CD14-positive monocyte (primary cell): Measurements from ENCODE around the gene CA4. TPM values are rescaled to one million over a fixed set of nuclear protein-coding genes. Genes with fewer than 3 reads are reported as not detected.
"Not testable (repeated sequence)": the region's sequence is repeated elsewhere in the genome, so short reads cannot be mapped to it uniquely, and the experiment has no call there.

Source experiments
- DNase-seq, 3 donors: peaks; one replicate each; pipeline ENCODE4 v3.0.0-alpha.2; 2011 to 2022
- H2AFZ ChIP-seq: 2 replicates; pipeline ENCODE4 v1.6.0; 2012; ENCODE audit warnings: mild to moderate bottlenecking, low read depth, low read length, inconsistent platforms; ENCODE audit not compliant: insufficient read depth, poor library complexity, severe bottlenecking
- H3K27ac ChIP-seq, 2 donors: 1 replicate in 1 of 2; 2 replicates in 1 of 2; pipeline ENCODE4 v1.5.1; 2012 to 2013; ENCODE audit warnings: low read length in 2 of 2, control low read depth in 1 of 2, inconsistent platforms in 1 of 2, low read depth in 1 of 2, mild to moderate bottlenecking in 1 of 2
- H3K27me3 ChIP-seq, 2 donors: one replicate each; pipeline versions ENCODE4 v1.6.0 to v1.6.1; 2011 to 2013; ENCODE audit warnings: low read length in 2 of 2; ENCODE audit not compliant: control insufficient read depth in 2 of 2, insufficient read depth in 2 of 2
- H3K36me3 ChIP-seq, 2 donors: replicated peaks in 1 of 2; 1 replicate in 1 of 2; 2 replicates in 1 of 2; pipeline versions ENCODE4 v1.5.1 to v1.6.1; 2012 to 2013; ENCODE audit warnings: low read length in 2 of 2, control low read depth in 1 of 2, inconsistent platforms in 1 of 2, mild to moderate bottlenecking in 1 of 2; ENCODE audit not compliant: insufficient read depth in 2 of 2, control insufficient read depth in 1 of 2
- H3K4me1 ChIP-seq, 2 donors: 1 replicate in 1 of 2; 2 replicates in 1 of 2; pipeline versions ENCODE4 v1.5.1 to v1.6.1; 2012 to 2013; ENCODE audit warnings: low read length in 2 of 2, control low read depth in 1 of 2, inconsistent platforms in 1 of 2, mild to moderate bottlenecking in 1 of 2, moderate library complexity in 1 of 2; ENCODE audit not compliant: insufficient read depth in 2 of 2, control insufficient read depth in 1 of 2
- H3K4me2 ChIP-seq: replicated peaks from 2 replicates; pipeline ENCODE3; 2012; ENCODE audit warnings: low read length, moderate library complexity, mild to moderate bottlenecking; ENCODE audit not compliant: poor library complexity, severe bottlenecking; ENCODE audit errors: extremely low read depth
- H3K4me3 ChIP-seq, 3 experiments: fragments of 200-600 bp in 1 of 3; sonication (generic) in 1 of 3; replicated peaks in 1 of 3; 1 replicate in 2 of 3; 2 replicates in 1 of 3; pipeline ENCODE4 v1.5.1; 2011 to 2013; ENCODE audit warnings: low read length in 3 of 3, mild to moderate bottlenecking in 3 of 3, control low read depth in 2 of 3, low read depth in 2 of 3, inconsistent platforms in 1 of 3, moderate library complexity in 1 of 3
- H3K79me2 ChIP-seq: 2 replicates; pipeline ENCODE4 v1.6.0; 2012; ENCODE audit warnings: mild to moderate bottlenecking, control low read depth, inconsistent platforms, low read length, moderate library complexity; ENCODE audit not compliant: insufficient read depth
- H3K9ac ChIP-seq: 2 replicates; pipeline ENCODE4 v1.6.0; 2017; ENCODE audit warnings: low read length, mild to moderate bottlenecking; ENCODE audit not compliant: insufficient read depth, poor library complexity, severe bottlenecking
- H3K9me3 ChIP-seq, 2 donors: replicated peaks in 1 of 2; 1 replicate in 1 of 2; 2 replicates in 1 of 2; pipeline versions ENCODE4 v1.5.1 to v1.6.1; 2012 to 2013; ENCODE audit warnings: low read length in 2 of 2, control low read depth in 1 of 2; ENCODE audit not compliant: control insufficient read depth in 1 of 2, insufficient read depth in 1 of 2
- H4K20me1 ChIP-seq: 2 replicates; pipeline ENCODE4 v1.6.0; 2012; ENCODE audit warnings: mild to moderate bottlenecking, low read length, control low read depth, moderate library complexity; ENCODE audit not compliant: insufficient read depth
- H3K27ac Mint-ChIP-seq, 7 donors: one replicate each; pipeline ENCODE4 v1.8.0; 2020; ENCODE audit warnings: mild to moderate bottlenecking in 7 of 7, mixed read lengths in 7 of 7, moderate library complexity in 6 of 7, inconsistent platforms in 2 of 7
- H3K27me3 Mint-ChIP-seq, 3 donors: one replicate each; pipeline ENCODE4 v1.8.0; 2021 to 2022; ENCODE audit warnings: low read depth in 3 of 3, mild to moderate bottlenecking in 3 of 3, mixed read lengths in 3 of 3, moderate library complexity in 3 of 3, inconsistent platforms in 1 of 3
- H3K36me3 Mint-ChIP-seq, 2 donors: one replicate each; pipeline ENCODE4 v1.8.0; 2020; ENCODE audit warnings: mixed read lengths in 2 of 2, inconsistent platforms in 1 of 2, mild to moderate bottlenecking in 1 of 2
- H3K4me1 Mint-ChIP-seq: one replicate; pipeline ENCODE4 v1.8.0; 2020; ENCODE audit warnings: mild to moderate bottlenecking, mixed read lengths
- H3K4me3 Mint-ChIP-seq, 2 donors: one replicate each; pipeline ENCODE4 v1.8.0; 2020; ENCODE audit warnings: mild to moderate bottlenecking in 2 of 2, mixed read lengths in 2 of 2, moderate library complexity in 1 of 2
- H3K9me3 Mint-ChIP-seq, 7 donors: one replicate each; pipeline ENCODE4 v1.8.0; 2020 to 2022; ENCODE audit warnings: mixed read lengths in 7 of 7, mild to moderate bottlenecking in 6 of 7, moderate library complexity in 6 of 7, inconsistent platforms in 2 of 7
- WGBS: methylation state at CpG from one replicate; pipeline ENCODE4 v1.1.5; 2013; ENCODE audit warnings: missing lambda C conversion rate; ENCODE audit not compliant: insufficient coverage; 5-methylcytosine and 5-hydroxymethylcytosine counted together
- intact Hi-C, 2 donors: fragments of 100-400 bp; cut with micrococcal nuclease; formaldehyde crosslinking; loops; one replicate each; pipeline versions ENCODE4 v1.15.0 to v1.15.1; 2023
- polyA plus RNA-seq, 3 donors: library from polyadenylated mRNA; depleted of rRNA in 1 of 3; unstranded in 2 of 3; stranded (reverse) in 1 of 3; fragments of 300-500 nt in 2 of 3; fragments of >200 nt in 1 of 3; fragmentation: Illumina TruSeq in 2 of 3; gene quantifications; 1 replicate in 2 of 3; 2 replicates in 1 of 3; pipeline ENCODE4 v1.2.3, GENCODE V29; 2012 to 2021
- TF ChIP-seq, protein P1 (sequence below): fragments of 200-600 bp; IDR thresholded peaks from one replicate; pipeline ENCODE4 v1.8.0; 2022; ENCODE audit warnings: antibody characterized with exemption, mild to moderate bottlenecking

CA4 gene
- polyA plus RNA-seq, 3 donors: not detected

DNA sequence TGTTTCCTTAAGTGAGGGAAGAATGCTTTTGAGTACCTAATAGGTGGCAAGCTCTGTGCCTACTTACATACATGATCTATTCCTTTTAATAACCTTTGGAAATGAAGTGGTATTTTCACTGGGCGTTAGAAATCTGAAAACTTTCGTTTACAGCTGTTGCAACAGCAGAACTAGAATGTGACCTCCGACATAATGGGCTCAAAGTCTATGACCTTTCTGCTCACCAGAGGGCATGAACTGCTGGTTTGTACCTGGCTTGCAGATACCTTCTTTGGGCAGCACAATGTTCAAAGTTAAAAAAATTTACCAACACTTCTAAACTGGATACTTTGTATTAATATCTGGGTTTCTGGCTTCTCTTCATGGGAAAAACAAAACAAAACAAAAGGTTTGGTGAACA is 24.3 kb downstream of the CA4 start:
- peaks cover 12 to 16% of the 10 kb centered on the region in 2 donors for H3K4me1 ChIP-seq
- H3K36me3 Mint-ChIP-seq: peaks cover 24 to 30% of the 10 kb centered on the region in 2 donors
- DNase-seq: no peak
- no peaks in the 10 kb centered on the region for H4K20me1 ChIP-seq
- H3K9me3 Mint-ChIP-seq: peaks cover 0 to 7% (median 0%) of the 10 kb centered on the region in 7 donors
- H3K4me1 Mint-ChIP-seq: peaks cover 21% of the 10 kb centered on the region
- H3K36me3 ChIP-seq: peaks cover 21 to 30% of the 10 kb centered on the region in 2 donors
- 83% methylated on average over 3 of the region's 3 CpGs for WGBS
- H2AFZ ChIP-seq: no peak overlapping the region
- H3K4me3 Mint-ChIP-seq: no peak overlapping the region
- no peak overlapping the region for H3K27ac Mint-ChIP-seq
- TF ChIP-seq, protein P1, sequence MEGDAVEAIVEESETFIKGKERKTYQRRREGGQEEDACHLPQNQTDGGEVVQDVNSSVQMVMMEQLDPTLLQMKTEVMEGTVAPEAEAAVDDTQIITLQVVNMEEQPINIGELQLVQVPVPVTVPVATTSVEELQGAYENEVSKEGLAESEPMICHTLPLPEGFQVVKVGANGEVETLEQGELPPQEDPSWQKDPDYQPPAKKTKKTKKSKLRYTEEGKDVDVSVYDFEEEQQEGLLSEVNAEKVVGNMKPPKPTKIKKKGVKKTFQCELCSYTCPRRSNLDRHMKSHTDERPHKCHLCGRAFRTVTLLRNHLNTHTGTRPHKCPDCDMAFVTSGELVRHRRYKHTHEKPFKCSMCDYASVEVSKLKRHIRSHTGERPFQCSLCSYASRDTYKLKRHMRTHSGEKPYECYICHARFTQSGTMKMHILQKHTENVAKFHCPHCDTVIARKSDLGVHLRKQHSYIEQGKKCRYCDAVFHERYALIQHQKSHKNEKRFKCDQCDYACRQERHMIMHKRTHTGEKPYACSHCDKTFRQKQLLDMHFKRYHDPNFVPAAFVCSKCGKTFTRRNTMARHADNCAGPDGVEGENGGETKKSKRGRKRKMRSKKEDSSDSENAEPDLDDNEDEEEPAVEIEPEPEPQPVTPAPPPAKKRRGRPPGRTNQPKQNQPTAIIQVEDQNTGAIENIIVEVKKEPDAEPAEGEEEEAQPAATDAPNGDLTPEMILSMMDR: no peak
- no peak overlapping the region for H3K4me2 ChIP-seq
- H3K27me3 ChIP-seq: no peaks in the 10 kb centered on the region
- H3K9me3 ChIP-seq: no peaks in the 10 kb centered on the region
- intact Hi-C loops: no loop called here
- H3K27ac ChIP-seq: no peak overlapping the region
- no peaks in the 10 kb centered on the region for H3K27me3 Mint-ChIP-seq
- H3K4me3 ChIP-seq: no peak overlapping the region
- H3K9ac ChIP-seq: no peak overlapping the region
- no peaks in the 10 kb centered on the region for H3K79me2 ChIP-seq

GRCh38 chr17:60174767-60175166 is 25.0 kb downstream of the CA4 start:
- H3K4me1 Mint-ChIP-seq: peaks cover 17% of the 10 kb centered on the region
- intact Hi-C loops, H3K27ac Mint-ChIP-seq, H3K79me2 ChIP-seq, H3K4me2 ChIP-seq, H3K27ac ChIP-seq, H3K9me3 Mint-ChIP-seq, DNase-seq, H3K27me3 ChIP-seq, H3K4me3 Mint-ChIP-seq, H3K9ac ChIP-seq, H3K9me3 ChIP-seq, H3K27me3 Mint-ChIP-seq, H3K4me3 ChIP-seq, H2AFZ ChIP-seq, H4K20me1 ChIP-seq: not testable (repeated sequence)
- peaks cover 12 to 15% of the 10 kb centered on the region in 2 donors for H3K4me1 ChIP-seq
- peaks cover 26 to 37% of the 10 kb centered on the region in 2 donors for H3K36me3 ChIP-seq
- WGBS: 100% methylated on average over 3 of the region's 6 CpGs
- H3K36me3 Mint-ChIP-seq: peaks cover 29 to 38% of the 10 kb centered on the region in 2 donors

DNA sequence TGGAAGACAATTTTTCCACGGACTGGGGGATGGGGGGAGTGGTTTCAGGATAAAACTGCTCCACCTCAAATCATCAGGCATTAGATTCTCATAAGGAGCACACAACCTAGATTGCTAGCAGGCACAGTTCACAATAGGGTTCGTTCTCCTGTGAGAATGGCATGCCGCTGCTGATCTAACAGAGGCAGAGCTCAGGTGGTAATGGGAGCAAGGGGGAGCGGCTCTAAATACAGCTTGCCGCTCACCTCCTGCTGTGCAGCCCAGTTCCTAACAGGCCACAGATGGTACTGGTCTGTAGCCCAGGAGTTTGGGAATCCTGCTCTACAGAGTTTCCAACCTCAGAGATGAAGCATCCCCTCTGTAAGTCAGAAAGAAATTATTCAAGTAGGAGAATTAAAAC is 27.0 kb downstream of the CA4 start:
- H3K9ac ChIP-seq, H4K20me1 ChIP-seq, H2AFZ ChIP-seq, H3K79me2 ChIP-seq, H3K4me2 ChIP-seq, H3K4me1 Mint-ChIP-seq, H3K27me3 Mint-ChIP-seq, H3K27ac ChIP-seq, H3K9me3 Mint-ChIP-seq, H3K4me3 Mint-ChIP-seq, H3K27me3 ChIP-seq, H3K9me3 ChIP-seq, H3K4me1 ChIP-seq, intact Hi-C loops, H3K27ac Mint-ChIP-seq, H3K4me3 ChIP-seq, DNase-seq: not testable (repeated sequence)
- WGBS: 96% methylated on average over 4 of the region's 5 CpGs
- peaks cover 41 to 56% of the 10 kb centered on the region in 2 donors for H3K36me3 ChIP-seq
- H3K36me3 Mint-ChIP-seq: peaks cover 44 to 58% of the 10 kb centered on the region in 2 donors

- H3K4me1 Mint-ChIP-seq, H3K4me3 Mint-ChIP-seq, H3K27me3 Mint-ChIP-seq, H3K4me2 ChIP-seq, H3K27me3 ChIP-seq, H3K4me3 ChIP-seq, H3K9ac ChIP-seq, H3K9me3 Mint-ChIP-seq, H2AFZ ChIP-seq, H3K79me2 ChIP-seq, H3K27ac ChIP-seq, H3K27ac Mint-ChIP-seq, H3K9me3 ChIP-seq, intact Hi-C loops, H4K20me1 ChIP-seq, DNase-seq, H3K4me1 ChIP-seq: not testable (repeated sequence)
- no CpG with 5 or more reads among the region's 2 CpGs for WGBS
- H3K36me3 ChIP-seq: peaks cover 53 to 70% of the 10 kb centered on the region in 2 donors
- H3K36me3 Mint-ChIP-seq: peaks cover 55 to 71% of the 10 kb centered on the region in 2 donors
Measured at GRCh38 chr17:60178180-60178579, 28.4 kb downstream of the CA4 start.
